A172 (cell line): ENCODE measurements around the gene PTPRE. TPM values are rescaled to one million over a fixed set of nuclear protein-coding genes. Genes with fewer than 3 reads are reported as not detected.

Experiments used
- DNase-seq: peaks from one replicate; pipeline ENCODE4 v3.0.0-alpha.2; 2015; ENCODE audit warnings: low spot score
- total RNA-seq: library from RNA; depleted of rRNA; stranded (reverse); fragments of >200 nt; shearing (Covaris generic); gene quantifications from 2 replicates; pipeline ENCODE4 v1.2.3, GENCODE V29; 2014

Gene PTPRE
- total RNA-seq, 1 experiment from 2014 or later: 3.8 TPM

GRCh38 chr10:127907411-127908105, 655 bp downstream of the PTPRE start:
- no peak for DNase-seq

- peak; percentile 67 for DNase-seq
Measured at GRCh38 chr10:127908106-127908958, 1.4 kb downstream of the PTPRE start.

- no peak for DNase-seq
Measured at GRCh38 chr10:127908959-127909267, 2.0 kb downstream of the PTPRE start.

- DNase-seq: no peak
Measured at GRCh38 chr10:127909716-127910463, 3.0 kb downstream of the PTPRE start.

DNA sequence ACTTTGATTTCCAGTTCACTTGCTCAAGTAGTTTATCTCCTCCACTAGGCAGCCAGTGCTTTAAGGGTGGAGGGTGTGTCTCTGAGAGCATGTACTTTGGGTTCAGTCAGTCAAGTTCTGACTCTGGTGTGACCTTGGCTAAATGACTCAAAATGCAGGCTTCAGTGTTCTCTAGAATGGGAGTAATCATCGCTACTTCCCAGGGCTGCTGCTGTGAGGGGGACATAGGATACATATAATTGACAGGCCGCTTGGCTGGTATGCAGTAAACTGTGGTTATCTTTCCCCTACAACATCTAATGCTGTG, 3.5 kb downstream of the PTPRE start:
- DNase-seq: no peak

DNA sequence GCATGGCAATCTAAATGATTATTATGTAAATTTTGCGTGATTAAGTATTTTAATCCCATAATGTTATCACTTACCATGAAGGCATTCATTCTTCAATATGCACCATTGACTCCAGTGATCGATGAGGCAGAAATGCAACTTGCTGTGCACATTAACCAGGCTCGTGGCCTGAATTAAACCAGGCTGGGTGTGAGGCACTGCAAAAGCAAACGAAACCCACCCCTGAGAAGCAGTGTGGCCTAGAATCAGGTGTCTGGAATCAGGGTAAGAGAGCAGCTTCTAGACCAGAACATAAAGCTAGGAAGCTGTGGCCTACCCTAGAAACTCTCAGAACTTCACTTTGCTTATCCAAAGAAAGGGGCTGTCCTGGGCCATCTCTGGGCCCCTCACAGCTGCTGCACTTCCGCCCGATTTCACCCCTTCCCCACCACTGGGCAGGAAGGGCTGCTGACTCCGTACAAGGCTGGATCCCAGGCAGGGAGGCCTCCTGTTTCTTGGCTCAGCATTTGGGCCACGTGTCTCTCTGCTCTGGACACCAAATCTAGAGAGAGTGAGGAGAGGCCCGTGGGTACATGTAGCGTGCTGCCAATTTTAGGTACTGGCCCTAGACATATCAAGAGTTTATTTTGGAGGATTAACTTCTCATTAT, 4.4 kb downstream of the PTPRE start:
- DNase-seq: no peak

DNA sequence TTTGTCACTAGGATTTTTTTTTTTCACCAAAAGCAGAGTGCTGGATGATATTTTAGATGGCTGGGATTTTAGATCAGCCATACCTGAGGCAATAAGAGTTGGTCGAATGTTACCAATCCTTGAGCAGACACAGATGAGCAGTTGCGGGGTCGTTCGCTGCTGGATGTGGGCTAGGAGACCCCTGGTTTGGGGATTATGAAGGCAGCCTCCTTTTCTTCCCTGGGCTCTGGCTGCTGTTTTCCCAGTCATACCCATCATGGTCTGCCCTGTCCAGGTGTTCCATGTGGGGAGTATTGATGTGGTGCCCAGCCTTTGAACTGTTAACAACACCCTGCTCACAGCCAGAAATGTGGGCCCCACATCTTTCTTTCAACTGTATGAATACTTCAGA, 5.0 kb downstream of the PTPRE start:
- DNase-seq: no peak

GRCh38 chr10:127912607-127913367, 5.9 kb downstream of the PTPRE start:
- DNase-seq: no peak

DNA sequence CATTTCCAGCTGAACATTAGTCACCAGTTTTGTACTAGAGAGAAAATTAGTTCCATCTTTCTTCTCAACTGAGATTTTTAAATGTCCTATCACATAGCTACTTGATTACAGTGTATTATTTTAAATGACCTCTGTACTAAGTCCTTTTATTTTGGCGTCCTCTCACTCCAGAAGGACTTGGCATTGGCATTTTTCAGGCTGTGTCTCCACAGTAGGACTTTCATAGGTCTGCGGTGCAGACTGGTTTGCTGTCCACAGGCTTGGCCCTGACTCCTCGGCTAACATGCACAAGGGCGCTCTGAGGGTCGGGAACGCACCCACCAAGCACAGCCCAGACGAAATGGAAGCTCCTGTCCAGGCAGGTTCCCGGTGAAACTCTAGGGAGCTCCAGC, 6.5 kb downstream of the PTPRE start:
- DNase-seq: no peak

DNA sequence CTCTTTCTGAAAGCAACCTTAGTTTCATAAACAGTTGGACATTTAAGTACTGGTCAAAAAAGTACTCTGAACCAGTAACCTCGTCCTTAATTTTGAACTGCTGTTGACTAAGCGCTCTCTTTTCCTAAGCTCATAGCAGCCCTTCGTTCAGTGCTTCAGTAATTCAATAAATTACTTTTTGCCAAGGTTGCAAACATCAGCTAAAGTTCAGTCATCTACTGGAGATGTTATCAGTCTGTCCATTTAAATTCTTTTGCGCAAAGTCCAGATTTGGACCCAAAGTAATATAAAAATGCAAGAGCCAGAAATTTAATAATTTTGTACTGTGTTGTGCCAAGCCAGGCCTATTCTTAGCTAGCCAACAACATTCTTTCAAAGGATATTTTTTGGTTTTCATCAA, 8.4 kb downstream of the PTPRE start:
- no peak for DNase-seq

DNA sequence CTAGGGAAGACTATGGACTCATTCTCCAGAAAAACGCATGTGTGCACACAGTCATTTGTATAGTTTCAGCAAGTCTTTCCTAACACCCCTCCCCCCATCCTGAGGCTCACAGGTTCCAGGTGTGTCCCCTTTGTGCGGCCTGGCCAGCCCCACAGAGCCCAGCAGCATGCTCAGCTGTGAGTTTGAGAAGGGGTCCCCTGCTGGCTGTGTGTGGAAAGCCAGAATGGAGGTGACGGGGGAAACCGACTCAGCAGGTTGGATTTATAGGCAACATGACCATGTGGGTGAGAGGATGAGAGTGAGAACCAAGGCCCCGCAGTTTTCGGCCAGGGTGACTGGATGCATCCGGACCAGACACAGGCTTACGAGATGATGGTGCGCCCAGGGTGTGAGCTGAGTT, 9.9 kb downstream of the PTPRE start:
- no peak for DNase-seq

DNA sequence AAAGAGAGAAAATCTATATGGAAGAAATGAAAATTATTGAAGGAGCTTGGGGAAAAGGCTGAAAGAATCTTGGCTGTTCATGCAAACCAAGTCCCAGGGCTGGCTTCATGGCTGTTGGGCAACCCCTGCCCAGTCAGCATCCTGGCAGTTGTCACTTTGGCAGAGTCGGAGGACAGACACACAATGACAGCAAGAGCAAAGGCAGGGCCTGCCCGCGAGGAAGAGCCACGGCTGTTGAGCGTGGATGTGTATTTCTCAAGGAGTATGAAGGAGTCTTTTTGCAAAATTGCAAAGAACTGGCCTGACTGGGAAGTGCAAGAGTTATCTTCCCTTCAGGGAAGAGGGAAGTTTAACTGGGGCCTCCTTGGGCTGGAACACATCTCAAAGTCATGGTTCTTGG, 11.7 kb downstream of the PTPRE start:
- no peak for DNase-seq

DNA sequence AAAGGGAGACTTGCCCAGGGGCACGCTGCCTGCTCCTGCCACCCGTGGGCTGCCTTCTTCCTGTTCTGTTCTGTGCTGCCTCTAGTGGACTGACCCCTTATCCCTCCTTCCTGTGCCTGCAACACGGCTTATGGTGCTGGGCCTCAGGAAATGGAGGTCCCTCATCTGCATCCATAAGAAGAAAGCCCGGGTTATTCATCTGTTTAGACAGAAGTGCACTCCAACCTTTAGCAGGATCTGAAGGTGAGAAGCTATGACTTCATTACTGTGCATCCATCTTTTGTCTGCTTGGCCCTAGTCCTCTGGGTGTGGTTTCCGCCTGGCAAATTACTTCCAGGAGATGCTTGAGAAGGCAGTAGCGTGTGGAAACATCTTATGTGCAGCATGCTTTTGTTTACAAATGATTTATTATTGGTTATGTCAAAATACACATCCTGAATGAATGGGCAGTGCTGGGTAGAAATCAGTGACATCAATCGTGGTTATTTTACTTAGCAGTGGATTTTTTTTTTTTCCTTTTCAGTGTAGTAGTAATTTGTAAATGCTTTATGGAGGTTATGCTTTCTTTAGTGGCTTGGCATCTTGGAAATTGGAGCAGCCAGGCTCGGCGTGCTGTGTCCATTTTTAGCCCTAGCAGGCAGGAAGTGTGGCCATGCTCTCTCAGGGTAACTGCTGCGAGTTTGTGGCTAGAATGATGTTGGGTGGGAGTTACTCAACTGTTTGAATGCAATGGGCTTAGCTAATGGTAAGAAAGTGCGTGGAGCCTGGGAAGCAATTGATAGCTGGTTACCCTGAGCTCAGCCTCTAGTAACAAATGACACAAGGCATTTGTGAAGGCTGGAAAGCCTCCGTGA, 12.7 kb downstream of the PTPRE start:
- peak; percentile 61 for DNase-seq

- DNase-seq: no peak
Measured at GRCh38 chr10:127920306-127921074, 13.6 kb downstream of the PTPRE start.

- no peak for DNase-seq
Measured at GRCh38 chr10:127921075-127921752, 14.3 kb downstream of the PTPRE start.

DNA sequence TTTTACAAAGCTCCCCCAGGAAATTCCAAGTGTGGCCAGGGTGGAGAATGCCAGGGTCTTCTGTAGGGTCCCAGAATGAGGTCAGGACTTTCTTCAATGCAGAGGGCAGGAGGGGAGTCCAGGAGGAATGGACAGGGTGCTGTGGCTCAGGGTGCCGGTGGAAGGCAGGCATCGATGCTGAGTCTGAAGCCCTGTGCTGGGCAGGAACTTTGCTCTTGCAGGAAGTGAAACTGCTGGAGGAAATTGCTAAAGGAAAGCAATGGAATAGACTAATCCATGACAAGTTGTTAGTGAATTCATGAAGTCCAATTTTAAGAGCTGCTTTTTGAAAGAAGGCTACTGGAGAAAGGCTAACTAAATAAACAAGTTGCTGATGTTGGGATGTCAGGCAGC, 14.8 kb downstream of the PTPRE start:
- no peak for DNase-seq

GRCh38 chr10:127922206-127922605, 15.3 kb downstream of the PTPRE start:
- no peak for DNase-seq

DNA sequence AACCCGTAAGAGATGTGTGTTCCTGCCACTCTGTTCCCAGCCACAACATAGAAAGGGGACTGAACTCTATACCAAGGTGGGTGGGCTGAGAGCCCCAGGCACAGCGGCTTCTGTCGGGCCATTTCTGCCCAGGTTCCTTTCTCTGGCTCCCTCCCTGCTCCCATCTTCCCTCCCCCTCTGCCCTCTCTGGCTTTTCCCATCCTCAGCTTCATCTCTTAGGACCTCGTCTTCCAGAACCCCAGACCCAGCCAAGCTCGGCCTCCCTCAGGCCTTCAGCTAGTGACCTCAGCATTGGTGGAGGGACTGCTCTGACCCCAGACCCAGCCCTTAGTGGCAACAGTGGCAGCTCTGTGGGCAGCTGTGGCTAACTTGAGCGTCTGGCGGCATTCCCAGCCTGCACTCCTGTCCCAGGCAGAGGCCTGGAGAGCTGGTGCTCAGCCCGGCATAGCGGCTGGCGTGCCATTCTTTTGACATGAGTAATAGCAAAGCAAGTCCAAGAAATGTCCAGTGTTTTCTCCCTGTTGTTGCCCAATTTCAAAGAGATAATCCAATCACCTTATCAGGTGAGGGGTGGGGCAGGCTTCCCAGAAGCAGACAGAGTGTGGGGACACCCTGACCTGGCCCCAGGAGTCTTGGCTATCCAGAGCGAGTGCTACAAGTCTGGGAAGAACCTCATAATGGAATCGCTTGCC, 15.9 kb downstream of the PTPRE start:
- peak; percentile 90 for DNase-seq

- DNase-seq: no peak
Measured at GRCh38 chr10:127923646-127924045, 16.7 kb downstream of the PTPRE start.
